ENCODE measurements around the gene TMEM95. TPM values are rescaled to one million over a fixed set of nuclear protein-coding genes. Genes with fewer than 3 reads are reported as not detected.
"Not testable (repeated sequence)": the region's sequence is repeated elsewhere in the genome, so short reads cannot be mapped to it uniquely, and the experiment has no call there.

The TMEM95 gene
- total and polyA plus RNA-seq, 2 of the 8 experiments (the other 6 are each of a cell fraction or from before 2014, with no cell fraction given): not detected

- H3K56ac ChIP-seq (replicated peaks; ENCODE audit: insufficient read length, low read depth, low read length); H3K14ac ChIP-seq (ENCODE audit: insufficient read length); H2AK5ac ChIP-seq (ENCODE audit: low read depth, low read length); H3K9ac ChIP-seq (replicated peaks in 1 of 4; ENCODE audit: extremely low read depth in 1 of 4, low read depth in 3 of 4, low read length in 3 of 4); H3K27me3 ChIP-seq (replicated peaks in 1 of 4; ENCODE audit: control insufficient read depth in 3 of 4, extremely low read depth in 1 of 4, insufficient read depth in 3 of 4, low read length in 3 of 4); H3K18ac ChIP-seq (ENCODE audit: extremely low read depth, low read length); H3K4me2 ChIP-seq (ENCODE audit: insufficient read depth in 1 of 2, low read depth in 2 of 2, low read length in 2 of 2); H4K91ac ChIP-seq (replicated peaks; ENCODE audit: insufficient read length, low read length); H3K36me3 ChIP-seq (ENCODE audit: control insufficient read depth in 2 of 4, insufficient read depth in 4 of 4, low read length in 3 of 4); FAIRE-seq; H4K8ac ChIP-seq (ENCODE audit: extremely low read depth, insufficient read depth, low read length); H2AFZ ChIP-seq (ENCODE audit: low read length); H3K79me1 ChIP-seq (ENCODE audit: low read depth, low read length); H3K9me3 ChIP-seq (ENCODE audit: insufficient read depth in 2 of 2, low read depth in 1 of 2, low read length in 1 of 2); H3K4me3 ChIP-seq (ENCODE audit: extremely low read depth in 1 of 4, insufficient read depth in 2 of 4, low read depth in 3 of 4, low read length in 4 of 4); H3K23ac ChIP-seq (ENCODE audit: insufficient read length); H2BK15ac ChIP-seq (ENCODE audit: low read length); H4K20me1 ChIP-seq (replicated peaks in 1 of 2; ENCODE audit: control insufficient read depth in 1 of 2, insufficient read depth in 2 of 2, low read length in 2 of 2); H3K27ac ChIP-seq (ENCODE audit: low read depth, low read length); H4K5ac ChIP-seq (ENCODE audit: insufficient read length, low read depth, low read length); H2BK120ac ChIP-seq (replicated peaks; ENCODE audit: low read depth, low read length); H3K23me2 ChIP-seq (ENCODE audit: low read depth, low read length); H3K4ac ChIP-seq (replicated peaks; ENCODE audit: insufficient read length, low read depth, low read length); H2BK20ac ChIP-seq (ENCODE audit: low read length); DNase-seq (ENCODE audit: low read depth in 1 of 2, low spot score in 2 of 2); H2BK5ac ChIP-seq (ENCODE audit: low read depth, low read length): not testable (repeated sequence)
- ChIA-PET POLR2A (ENCODE audit: partially characterized antibody) (interaction anchor here (1.2 to 13.4 kb wide), 4 partner anchors 15 to 256 kb away, joined by 3 to 223 read pairs (median 4); partner anchors contain the start of gene GPS2), CTCF (ENCODE audit: partially characterized antibody) (interaction anchor here (0.6 to 6.0 kb wide), 3 partner anchors 15 to 201 kb away, joined by 3 to 82 read pairs (median 5); no protein-coding TSS in a partner anchor)
- peaks cover 3 to 31% (median 19%) of the 10 kb centered on the region in 4 experiments for H3K4me1 ChIP-seq (replicated peaks in 1 of 4; ENCODE audit: control insufficient read depth in 3 of 4, insufficient read depth in 4 of 4, low read length in 3 of 4)
- 95% methylated on average over 14 of the region's 14 CpGs; no CpG with 5 or more reads in 1 of the 2 experiments for WGBS, 2 experiments (ENCODE audit: extremely low coverage in 1 of 2, insufficient coverage in 1 of 2, insufficient read length in 1 of 2, insufficient replicate concordance in 2 of 2, low coverage in 1 of 2, low lambda C conversion rate in 2 of 2, missing lambda C conversion rate in 1 of 2)
- peaks cover 0 to 11% of the 10 kb centered on the region in 2 experiments; a peak in 2 of 4 replicates for H3K79me2 ChIP-seq (ENCODE audit: control insufficient read depth in 1 of 2, insufficient read depth in 2 of 2, low read length in 2 of 2)
- H2BK12ac ChIP-seq (ENCODE audit: low read depth, low read length): 0 out of 2 replicates have a peak overlapping the region, but pooled peaks have one; percentile 39
Measured at GRCh38 chr17:7332600-7333069, 22.3 kb upstream of the TMEM95 start.

Measured in H1 (cell line).